K562 (cell line): ENCODE data around the gene ITPRIPL2. TPM values are rescaled to one million over a fixed set of nuclear protein-coding genes. Genes with fewer than 3 reads are reported as not detected.
A peak's percentile ranks its signal among the peaks of the same experiment; 100 is the strongest.

Experiments used
- ETV5 ChIP-seq: sonication (generic); formaldehyde crosslinking; IDR thresholded peaks from 2 replicates; pipeline ENCODE4 v1.4.0; 2020; ENCODE audit warnings: low read depth, mild to moderate bottlenecking, missing genetic modification reagents
- GABPB2 ChIP-seq: fragments of 250-450 bp; sonication (Bioruptor Pico); conservative IDR thresholded peaks from 2 replicates; pipeline ENCODE4 v1.5.1; 2021; ENCODE audit warnings: mild to moderate bottlenecking
- NFE2L1 ChIP-seq: fragments of 450-650 bp; IDR thresholded peaks from 2 replicates; pipeline ENCODE4 v1.6.1; 2016; ENCODE audit warnings: missing genetic modification characterization, low read depth, mild to moderate bottlenecking, missing compliant biosample characterization, moderate library complexity, borderline replicate concordance
- RNF2 ChIP-seq: sonication (generic); IDR thresholded peaks from 2 replicates; pipeline ENCODE4 v1.6.1; 2016
- SMARCE1 ChIP-seq: fragments of 450-650 bp; IDR thresholded peaks from 2 replicates; pipeline ENCODE4 v1.7.1; 2016; ENCODE audit warnings: mild to moderate bottlenecking
- TAL1 ChIP-seq: fragments of 450-650 bp; IDR thresholded peaks from 2 replicates; pipeline ENCODE4 v1.6.1; 2016; ENCODE audit warnings: mild to moderate bottlenecking
- ZNF121 ChIP-seq: sonication (generic); formaldehyde crosslinking; conservative IDR thresholded peaks from 2 replicates; pipeline ENCODE4 v1.8.0; 2022; ENCODE audit warnings: missing genetic modification reagents
- polyA plus RNA-seq, 8 experiments: library from polyadenylated mRNA; depleted of rRNA in 4 of 8; stranded (reverse) in 5 of 8; unstranded in 3 of 8; fragments of >200 nt; fragmentation: Nextera tagmentation in 2 of 8; fragmentation: Illumina TruSeq in 1 of 8; extraction: Ambion mirVana in 2 of 8; extraction: Trizol in 1 of 8; gene quantifications; 2 replicates each; pipeline versions ENCODE4 v1.2.1 to v1.2.3, GENCODE V29; 2011 to 2014; ENCODE audit warnings: inconsistent platforms in 1 of 8, missing spikeins in 1 of 8
- total RNA-seq, 7 experiments: library from RNA; depleted of rRNA in 6 of 7; stranded (reverse); fragments of >200 nt in 6 of 7; fragmentation: Illumina TruSeq in 2 of 7; extraction: Trizol in 2 of 7; gene quantifications; 2 replicates each; pipeline versions ENCODE4 v1.2.1 to v1.2.3, GENCODE V29; 2011 to 2021; ENCODE audit warnings: low replicate concordance in 1 of 7
- TF ChIP-seq, protein P1 (sequence below): IDR thresholded peaks from 2 replicates; pipeline ENCODE4 v1.6.1; 2014; ENCODE audit warnings: antibody characterized with exemption
- TF ChIP-seq, protein P2 (sequence below): fragments of 250-450 bp; sonication (Bioruptor Pico); IDR thresholded peaks from 2 replicates; pipeline ENCODE4 v1.4.0; 2020; ENCODE audit warnings: mild to moderate bottlenecking
- TF ChIP-seq, protein P3 (sequence below): sonication (generic); formaldehyde crosslinking; IDR thresholded peaks from 2 replicates; pipeline ENCODE4 v1.4.0; 2020; ENCODE audit warnings: mild to moderate bottlenecking, missing genetic modification reagents
- TF ChIP-seq, protein P4 (sequence below), 2 experiments: fragments of 450-650 bp; IDR thresholded peaks; 2 replicates each; pipeline ENCODE4 v1.6.1; 2016
- TF ChIP-seq, protein P5 (sequence below): sonication (generic); formaldehyde crosslinking; IDR thresholded peaks from 2 replicates; pipeline ENCODE4 v1.8.0; 2023; ENCODE audit warnings: missing genetic modification reagents, mild to moderate bottlenecking, borderline replicate concordance
- TF ChIP-seq, protein P6 (sequence below): fragments of 250-450 bp; sonication (Bioruptor Pico); IDR thresholded peaks from 2 replicates; pipeline ENCODE4 v1.8.0; 2022; ENCODE audit warnings: inconsistent platforms, mild to moderate bottlenecking, moderate library complexity, borderline replicate concordance

Gene ITPRIPL2
- total and polyA plus RNA-seq, 9 of the 15 experiments (the other 6 are each of a cell fraction or from before 2014, with no cell fraction given) = 0.04 to 2.2 (median 0.58) TPM

DNA sequence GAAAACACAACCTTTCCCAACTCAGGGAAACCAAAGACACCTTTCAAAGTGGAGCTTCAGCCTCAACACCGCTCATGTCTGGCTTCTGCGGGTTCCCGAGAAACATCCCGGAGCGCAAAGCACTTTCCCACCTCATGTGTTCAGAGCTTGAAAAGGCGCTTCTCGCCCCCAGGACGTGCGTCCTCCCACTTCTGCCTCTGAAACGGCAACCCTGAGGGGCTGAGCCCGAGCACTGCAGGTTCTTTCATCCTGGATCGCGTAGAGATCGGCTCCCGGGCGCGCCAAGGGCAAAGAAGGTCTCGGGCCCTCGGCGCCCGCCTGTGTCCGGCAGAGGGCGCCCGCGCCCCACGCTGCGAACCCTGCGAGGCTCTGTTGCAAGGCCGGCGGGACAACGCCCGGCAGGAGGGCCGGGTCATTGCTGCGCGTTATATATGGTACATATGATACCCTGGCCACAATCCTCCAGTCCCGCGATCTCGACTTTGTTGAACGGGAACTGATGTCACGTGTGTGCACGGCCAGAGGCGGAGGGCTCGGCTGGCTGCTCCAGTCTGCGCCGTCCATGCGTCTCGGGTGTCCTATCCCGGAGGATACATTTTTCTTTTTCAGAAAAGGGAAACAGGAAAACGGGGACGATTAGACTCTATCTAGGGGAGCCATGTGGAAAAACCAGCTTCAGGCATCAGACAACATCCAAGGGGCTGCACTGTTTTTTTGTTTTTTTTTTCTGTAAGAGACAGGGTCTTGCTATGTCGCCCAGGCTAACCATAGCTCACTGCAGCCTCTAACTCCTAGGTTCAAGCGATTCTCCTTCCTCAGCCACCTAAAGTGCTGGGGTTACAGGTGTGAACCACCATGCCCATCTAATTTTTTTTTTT lies 27.2 kb upstream of the ITPRIPL2 start (continued):
- TF ChIP-seq TAL1 (no peak), NFE2L1 (tag) (no peak), GABPB2 (CRISPR knock-in tag) (no peak), ETV5 (CRISPR knock-in tag) (no peak), RNF2 (no peak), ZNF121 (CRISPR knock-in tag) (0 out of 2 replicates have a peak, but pooled peaks have one; percentile 35), SMARCE1 (no peak)
- TF ChIP-seq, protein P1, sequence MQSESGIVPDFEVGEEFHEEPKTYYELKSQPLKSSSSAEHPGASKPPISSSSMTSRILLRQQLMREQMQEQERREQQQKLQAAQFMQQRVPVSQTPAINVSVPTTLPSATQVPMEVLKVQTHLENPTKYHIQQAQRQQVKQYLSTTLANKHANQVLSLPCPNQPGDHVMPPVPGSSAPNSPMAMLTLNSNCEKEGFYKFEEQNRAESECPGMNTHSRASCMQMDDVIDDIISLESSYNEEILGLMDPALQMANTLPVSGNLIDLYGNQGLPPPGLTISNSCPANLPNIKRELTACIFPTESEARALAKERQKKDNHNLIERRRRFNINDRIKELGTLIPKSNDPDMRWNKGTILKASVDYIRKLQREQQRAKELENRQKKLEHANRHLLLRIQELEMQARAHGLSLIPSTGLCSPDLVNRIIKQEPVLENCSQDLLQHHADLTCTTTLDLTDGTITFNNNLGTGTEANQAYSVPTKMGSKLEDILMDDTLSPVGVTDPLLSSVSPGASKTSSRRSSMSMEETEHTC = no peak
- TF ChIP-seq, protein P2, sequence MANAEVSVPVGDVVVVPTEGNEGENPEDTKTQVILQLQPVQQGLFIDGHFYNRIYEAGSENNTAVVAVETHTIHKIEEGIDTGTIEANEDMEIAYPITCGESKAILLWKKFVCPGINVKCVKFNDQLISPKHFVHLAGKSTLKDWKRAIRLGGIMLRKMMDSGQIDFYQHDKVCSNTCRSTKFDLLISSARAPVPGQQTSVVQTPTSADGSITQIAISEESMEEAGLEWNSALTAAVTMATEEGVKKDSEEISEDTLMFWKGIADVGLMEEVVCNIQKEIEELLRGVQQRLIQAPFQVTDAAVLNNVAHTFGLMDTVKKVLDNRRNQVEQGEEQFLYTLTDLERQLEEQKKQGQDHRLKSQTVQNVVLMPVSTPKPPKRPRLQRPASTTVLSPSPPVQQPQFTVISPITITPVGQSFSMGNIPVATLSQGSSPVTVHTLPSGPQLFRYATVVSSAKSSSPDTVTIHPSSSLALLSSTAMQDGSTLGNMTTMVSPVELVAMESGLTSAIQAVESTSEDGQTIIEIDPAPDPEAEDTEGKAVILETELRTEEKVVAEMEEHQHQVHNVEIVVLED (CRISPR knock-in tag) = no peak
- TF ChIP-seq, protein P3, sequence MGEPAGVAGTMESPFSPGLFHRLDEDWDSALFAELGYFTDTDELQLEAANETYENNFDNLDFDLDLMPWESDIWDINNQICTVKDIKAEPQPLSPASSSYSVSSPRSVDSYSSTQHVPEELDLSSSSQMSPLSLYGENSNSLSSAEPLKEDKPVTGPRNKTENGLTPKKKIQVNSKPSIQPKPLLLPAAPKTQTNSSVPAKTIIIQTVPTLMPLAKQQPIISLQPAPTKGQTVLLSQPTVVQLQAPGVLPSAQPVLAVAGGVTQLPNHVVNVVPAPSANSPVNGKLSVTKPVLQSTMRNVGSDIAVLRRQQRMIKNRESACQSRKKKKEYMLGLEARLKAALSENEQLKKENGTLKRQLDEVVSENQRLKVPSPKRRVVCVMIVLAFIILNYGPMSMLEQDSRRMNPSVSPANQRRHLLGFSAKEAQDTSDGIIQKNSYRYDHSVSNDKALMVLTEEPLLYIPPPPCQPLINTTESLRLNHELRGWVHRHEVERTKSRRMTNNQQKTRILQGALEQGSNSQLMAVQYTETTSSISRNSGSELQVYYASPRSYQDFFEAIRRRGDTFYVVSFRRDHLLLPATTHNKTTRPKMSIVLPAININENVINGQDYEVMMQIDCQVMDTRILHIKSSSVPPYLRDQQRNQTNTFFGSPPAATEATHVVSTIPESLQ = no peak
- TF ChIP-seq, protein P4, sequence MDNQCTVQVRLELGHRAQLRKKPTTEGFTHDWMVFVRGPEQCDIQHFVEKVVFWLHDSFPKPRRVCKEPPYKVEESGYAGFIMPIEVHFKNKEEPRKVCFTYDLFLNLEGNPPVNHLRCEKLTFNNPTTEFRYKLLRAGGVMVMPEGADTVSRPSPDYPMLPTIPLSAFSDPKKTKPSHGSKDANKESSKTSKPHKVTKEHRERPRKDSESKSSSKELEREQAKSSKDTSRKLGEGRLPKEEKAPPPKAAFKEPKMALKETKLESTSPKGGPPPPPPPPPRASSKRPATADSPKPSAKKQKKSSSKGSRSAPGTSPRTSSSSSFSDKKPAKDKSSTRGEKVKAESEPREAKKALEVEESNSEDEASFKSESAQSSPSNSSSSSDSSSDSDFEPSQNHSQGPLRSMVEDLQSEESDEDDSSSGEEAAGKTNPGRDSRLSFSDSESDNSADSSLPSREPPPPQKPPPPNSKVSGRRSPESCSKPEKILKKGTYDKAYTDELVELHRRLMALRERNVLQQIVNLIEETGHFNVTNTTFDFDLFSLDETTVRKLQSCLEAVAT (IDR thresholded peaks at IDR 0.05) = no peak
- TF ChIP-seq, protein P5, sequence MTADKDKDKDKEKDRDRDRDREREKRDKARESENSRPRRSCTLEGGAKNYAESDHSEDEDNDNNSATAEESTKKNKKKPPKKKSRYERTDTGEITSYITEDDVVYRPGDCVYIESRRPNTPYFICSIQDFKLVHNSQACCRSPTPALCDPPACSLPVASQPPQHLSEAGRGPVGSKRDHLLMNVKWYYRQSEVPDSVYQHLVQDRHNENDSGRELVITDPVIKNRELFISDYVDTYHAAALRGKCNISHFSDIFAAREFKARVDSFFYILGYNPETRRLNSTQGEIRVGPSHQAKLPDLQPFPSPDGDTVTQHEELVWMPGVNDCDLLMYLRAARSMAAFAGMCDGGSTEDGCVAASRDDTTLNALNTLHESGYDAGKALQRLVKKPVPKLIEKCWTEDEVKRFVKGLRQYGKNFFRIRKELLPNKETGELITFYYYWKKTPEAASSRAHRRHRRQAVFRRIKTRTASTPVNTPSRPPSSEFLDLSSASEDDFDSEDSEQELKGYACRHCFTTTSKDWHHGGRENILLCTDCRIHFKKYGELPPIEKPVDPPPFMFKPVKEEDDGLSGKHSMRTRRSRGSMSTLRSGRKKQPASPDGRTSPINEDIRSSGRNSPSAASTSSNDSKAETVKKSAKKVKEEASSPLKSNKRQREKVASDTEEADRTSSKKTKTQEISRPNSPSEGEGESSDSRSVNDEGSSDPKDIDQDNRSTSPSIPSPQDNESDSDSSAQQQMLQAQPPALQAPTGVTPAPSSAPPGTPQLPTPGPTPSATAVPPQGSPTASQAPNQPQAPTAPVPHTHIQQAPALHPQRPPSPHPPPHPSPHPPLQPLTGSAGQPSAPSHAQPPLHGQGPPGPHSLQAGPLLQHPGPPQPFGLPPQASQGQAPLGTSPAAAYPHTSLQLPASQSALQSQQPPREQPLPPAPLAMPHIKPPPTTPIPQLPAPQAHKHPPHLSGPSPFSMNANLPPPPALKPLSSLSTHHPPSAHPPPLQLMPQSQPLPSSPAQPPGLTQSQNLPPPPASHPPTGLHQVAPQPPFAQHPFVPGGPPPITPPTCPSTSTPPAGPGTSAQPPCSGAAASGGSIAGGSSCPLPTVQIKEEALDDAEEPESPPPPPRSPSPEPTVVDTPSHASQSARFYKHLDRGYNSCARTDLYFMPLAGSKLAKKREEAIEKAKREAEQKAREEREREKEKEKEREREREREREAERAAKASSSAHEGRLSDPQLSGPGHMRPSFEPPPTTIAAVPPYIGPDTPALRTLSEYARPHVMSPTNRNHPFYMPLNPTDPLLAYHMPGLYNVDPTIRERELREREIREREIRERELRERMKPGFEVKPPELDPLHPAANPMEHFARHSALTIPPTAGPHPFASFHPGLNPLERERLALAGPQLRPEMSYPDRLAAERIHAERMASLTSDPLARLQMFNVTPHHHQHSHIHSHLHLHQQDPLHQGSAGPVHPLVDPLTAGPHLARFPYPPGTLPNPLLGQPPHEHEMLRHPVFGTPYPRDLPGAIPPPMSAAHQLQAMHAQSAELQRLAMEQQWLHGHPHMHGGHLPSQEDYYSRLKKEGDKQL = no peak
- TF ChIP-seq, protein P6, sequence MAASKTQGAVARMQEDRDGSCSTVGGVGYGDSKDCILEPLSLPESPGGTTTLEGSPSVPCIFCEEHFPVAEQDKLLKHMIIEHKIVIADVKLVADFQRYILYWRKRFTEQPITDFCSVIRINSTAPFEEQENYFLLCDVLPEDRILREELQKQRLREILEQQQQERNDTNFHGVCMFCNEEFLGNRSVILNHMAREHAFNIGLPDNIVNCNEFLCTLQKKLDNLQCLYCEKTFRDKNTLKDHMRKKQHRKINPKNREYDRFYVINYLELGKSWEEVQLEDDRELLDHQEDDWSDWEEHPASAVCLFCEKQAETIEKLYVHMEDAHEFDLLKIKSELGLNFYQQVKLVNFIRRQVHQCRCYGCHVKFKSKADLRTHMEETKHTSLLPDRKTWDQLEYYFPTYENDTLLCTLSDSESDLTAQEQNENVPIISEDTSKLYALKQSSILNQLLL (CRISPR knock-in tag) = no peak
